ENCODE results near the gene GULP1.

DNA sequence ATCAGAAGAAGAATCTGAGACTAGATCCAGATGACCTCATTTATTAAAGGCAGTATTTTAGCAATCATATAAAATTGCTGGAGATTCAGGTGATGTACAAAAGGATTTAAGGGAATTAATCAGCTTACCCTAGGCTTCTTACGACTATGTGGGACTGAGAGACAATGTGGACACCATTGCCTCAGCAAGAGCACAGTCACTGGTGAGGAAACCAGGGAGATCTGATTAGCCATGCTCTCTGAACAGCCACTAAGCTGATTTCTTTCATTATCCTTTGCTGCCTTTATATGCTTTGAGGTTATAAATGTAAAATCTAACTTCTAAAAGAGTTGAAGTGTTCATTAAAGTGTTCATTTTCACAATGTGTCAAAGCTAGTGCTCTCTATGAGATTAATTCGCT, 22.7 kb upstream of the GULP1 start:
- TF ChIP-seq POLR2AphosphoS5 (IDR thresholded peaks at IDR 0.05) (no peak), POLR2A (IDR thresholded peaks at IDR 0.05) (no peak)
- TF ChIP-seq, protein P1, sequence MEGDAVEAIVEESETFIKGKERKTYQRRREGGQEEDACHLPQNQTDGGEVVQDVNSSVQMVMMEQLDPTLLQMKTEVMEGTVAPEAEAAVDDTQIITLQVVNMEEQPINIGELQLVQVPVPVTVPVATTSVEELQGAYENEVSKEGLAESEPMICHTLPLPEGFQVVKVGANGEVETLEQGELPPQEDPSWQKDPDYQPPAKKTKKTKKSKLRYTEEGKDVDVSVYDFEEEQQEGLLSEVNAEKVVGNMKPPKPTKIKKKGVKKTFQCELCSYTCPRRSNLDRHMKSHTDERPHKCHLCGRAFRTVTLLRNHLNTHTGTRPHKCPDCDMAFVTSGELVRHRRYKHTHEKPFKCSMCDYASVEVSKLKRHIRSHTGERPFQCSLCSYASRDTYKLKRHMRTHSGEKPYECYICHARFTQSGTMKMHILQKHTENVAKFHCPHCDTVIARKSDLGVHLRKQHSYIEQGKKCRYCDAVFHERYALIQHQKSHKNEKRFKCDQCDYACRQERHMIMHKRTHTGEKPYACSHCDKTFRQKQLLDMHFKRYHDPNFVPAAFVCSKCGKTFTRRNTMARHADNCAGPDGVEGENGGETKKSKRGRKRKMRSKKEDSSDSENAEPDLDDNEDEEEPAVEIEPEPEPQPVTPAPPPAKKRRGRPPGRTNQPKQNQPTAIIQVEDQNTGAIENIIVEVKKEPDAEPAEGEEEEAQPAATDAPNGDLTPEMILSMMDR (IDR thresholded peaks at IDR 0.05), result no peak
